Globus pallidus (tissue), 1 donor: ENCODE measurements around the gene ZNF598.
"Not testable (repeated sequence)": the region's sequence is repeated elsewhere in the genome, so short reads cannot be mapped to it uniquely, and the experiment has no call there.

Experiments used
- DNase-seq: peaks from one replicate; pipeline ENCODE4 v3.0.0-alpha.2; 2015; ENCODE audit warnings: low spot score

The ZNF598 gene

DNA sequence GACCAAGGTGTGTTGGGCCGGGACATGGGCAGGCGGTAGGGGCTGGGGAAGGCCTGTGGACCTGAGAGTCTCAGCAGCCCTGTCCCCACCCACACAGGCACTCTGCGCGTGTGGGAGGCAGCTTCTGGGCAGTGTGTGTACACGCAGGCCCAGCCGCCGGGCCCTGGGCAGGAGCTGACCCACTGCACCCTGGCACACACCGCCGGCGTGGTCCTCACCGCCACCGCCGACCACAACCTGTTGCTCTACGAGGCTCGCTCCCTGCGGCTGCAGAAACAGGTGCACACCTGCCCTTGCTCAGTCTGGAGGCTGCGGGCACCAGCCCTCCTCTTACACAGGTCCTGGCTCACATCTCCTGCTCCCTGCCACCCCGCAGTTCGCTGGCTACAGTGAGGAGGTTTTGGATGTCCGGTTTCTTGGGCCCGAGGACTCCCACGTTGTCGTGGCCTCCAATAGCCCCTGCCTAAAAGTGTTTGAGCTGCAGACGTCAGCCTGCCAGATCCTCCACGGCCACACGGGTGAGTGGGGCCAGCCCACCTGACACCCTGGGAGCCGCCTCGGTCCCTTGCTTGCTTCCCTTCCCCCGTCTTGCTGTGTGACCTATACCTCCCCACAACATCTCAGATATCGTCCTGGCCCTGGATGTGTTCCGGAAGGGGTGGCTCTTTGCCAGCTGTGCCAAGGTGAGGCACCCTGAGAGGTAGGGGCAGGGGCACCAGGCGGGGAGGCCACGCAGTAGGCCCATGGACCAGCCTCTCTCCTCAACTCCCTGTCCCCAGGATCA, 34.0 kb downstream of the ZNF598 start:
- no peak for DNase-seq

DNA sequence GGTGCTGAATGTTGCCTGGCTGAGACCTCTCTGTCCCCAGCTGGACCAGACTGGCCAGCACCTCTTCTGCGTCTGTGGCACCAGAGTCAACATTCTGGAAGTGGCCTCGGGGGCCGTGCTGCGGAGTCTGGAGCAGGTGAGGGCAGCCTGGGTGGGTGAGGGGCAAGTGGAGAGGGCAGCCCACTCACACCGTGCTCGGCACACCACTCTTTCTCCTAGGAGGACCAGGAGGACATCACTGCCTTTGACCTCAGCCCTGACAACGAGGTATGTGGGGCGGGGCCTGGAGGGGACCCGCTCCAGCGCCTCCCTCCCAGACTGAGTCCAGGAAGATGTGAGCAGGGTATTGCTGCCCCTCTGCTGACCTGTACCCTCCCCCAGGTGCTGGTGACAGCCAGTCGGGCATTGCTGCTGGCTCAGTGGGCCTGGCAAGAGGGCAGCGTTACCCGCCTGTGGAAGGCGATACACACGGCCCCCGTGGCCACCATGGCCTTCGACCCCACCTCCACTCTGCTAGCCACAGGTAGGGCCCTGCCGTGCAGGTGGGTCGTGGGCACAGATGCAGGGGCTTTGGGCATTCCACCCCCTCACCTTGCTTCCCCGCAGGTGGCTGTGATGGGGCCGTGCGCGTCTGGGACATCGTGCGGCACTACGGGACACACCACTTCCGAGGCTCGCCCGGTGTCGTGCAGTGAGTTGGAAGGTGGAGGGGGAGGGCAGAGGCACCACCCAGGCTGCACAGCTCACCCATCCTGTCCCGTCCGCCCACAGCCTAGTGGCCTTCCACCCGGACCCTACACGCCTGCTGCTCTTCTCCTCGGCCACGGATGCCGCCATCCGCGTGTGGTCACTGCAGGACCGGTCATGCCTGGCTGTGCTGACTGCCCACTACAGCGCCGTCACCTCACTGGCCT, 35.2 kb downstream of the ZNF598 start:
- no peak for DNase-seq

DNA sequence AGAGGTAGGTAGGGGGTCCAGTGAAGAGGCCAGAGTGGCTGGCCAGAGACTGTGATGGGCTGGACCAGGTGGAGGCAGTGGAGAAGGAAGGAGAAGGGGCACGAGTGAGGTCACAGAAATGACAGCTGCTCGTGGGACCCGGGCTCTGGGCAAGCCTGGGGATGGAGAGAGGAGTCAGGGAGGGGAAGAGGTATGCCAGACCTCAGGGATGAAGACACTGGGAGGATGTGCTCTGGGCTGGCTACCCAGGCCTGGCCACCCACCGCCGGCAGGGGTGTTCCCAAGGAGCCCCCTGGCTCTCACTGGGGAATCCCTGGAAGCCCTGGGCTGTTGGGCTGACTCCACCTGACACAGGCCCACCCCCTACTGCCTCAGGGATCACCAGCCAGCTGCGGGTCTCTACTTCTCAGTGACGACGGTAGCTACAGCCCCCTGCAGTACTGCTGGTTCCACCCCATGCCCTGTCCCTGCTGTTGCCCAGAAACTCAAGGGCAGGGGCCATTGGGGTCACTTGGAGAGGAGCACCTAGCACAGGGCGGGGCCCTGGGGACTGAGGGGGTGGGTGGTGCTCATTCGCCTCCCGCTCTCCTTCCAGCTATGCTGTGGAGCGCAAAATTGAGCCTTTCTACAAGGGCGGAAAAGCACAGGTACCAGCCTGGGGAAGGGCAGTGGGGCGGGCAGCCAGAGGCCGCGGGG, 36.0 kb downstream of the ZNF598 start:
- no peak for DNase-seq

DNA sequence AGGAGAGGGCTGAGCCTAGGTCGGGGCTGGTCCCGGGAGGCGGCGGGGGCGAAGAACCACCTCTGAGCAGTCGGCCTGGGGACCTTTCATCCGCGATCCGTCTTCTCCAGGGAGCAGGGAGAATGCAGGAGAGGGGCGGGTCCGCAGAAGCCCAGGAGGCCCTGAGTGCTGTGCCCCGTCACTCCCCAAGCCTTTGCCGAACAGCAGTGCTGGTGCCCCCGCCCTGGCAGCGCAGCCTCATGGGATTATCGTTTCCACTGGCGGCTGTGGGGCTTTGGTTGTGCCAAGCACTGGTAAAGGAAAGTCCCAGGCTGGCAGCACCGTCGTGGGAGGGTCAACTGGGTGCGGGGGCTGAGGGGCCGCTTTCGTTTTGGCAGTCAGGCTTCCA, 37.1 kb downstream of the ZNF598 start:
- DNase-seq = no peak

DNA sequence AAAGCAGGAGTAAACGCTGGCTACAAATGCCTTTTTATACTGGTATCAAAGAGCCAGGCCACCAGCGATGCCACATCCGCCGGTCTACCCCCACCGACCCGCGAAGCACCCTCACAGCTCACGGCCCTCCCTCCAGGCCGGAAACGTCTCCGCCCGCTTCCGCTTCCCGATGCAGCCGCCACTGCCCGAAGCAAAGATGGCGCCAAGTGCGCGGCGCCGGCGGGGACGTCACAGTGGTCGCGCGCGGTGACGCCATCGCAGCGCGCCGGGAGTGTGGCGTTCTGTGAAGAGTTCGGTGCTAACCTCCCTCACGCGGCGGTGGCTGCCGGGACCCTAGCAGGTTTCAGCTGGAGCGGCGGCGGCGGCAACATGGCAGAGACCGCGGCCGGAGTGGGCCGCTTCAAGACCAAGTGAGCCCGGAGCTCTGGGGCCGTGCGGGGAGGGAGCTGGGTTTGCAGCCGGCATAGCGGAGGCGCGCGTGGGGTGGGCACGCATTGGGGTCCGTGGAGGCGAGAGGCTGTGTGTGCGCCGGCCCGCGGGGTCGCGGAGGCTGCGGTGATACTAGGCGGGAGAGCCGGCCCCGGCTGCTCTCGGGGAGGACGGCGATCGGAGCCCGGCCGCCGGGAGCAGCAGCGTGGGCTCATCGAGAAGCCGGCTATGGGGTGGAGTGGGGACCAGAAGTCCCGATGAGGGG, 37.7 kb downstream of the ZNF598 start, which contains the start of gene TBL3:
TSS of gene TBL3 (plus strand) at position 258 of the 694 bp plus-strand sequence. CDS start at position 370, 112 bp downstream.
- peak; percentile 86 for DNase-seq

DNA sequence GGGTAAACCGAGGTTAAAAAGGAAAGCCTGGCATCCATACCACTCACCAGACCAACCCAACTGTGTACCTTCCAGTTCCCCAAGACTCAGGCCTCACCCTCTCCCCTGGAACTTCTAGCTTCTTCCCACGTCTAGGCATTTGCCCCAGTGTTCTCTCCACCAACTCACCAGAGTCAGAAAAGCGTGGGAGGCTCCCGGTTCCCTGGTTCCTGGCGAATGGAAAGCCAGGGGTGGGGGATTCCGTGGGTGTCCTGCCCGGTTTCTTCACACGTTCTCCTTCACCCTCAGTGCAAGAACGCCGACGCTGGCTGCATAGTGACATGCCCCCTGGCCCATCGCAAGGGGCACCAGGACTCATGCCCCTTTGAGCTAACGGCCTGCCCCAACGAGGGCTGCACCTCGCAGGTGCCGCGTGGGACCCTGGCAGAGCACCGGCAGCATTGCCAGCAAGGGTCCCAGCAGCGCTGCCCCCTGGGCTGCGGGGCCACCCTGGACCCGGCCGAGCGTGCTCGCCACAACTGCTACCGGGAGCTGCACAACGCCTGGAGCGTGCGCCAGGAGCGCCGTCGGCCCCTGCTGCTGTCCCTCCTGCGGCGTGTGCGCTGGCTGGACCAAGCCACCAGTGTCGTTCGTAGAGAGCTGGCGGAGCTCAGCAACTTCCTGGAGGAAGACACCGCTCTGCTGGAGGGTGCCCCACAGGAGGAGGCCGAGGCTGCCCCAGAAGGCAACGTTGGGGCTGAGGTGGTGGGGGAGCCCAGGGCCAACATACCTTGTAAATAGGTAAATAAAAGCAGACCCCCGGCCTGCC, 41.3 kb downstream of the ZNF598 start:
- no peak for DNase-seq

DNA sequence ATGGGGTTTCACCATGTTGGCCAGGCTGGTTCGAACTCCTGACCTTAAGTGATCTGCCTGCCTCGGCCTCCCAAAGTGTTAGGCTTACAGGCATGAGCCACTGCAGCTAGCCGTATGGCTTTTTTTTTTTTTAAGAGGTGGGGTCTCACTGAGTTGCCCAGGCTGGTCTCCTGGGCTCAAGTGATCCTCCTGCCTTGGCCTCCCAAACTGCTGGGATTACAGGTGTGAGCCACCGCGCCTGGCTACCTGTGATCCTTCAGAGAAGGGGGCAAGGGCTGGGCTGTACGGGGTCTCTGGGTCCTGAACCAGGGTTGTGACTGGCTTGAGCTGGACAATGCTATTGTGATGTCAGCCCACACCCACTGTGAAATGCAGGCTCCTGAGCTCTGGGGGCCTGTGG, 43.2 kb downstream of the ZNF598 start, which contains the start of gene RNF151:
TSS of gene RNF151 (plus strand) at position 397 of the 400 bp plus-strand sequence. CDS start 26 bp downstream, outside the sequence.
- no peak for DNase-seq

DNA sequence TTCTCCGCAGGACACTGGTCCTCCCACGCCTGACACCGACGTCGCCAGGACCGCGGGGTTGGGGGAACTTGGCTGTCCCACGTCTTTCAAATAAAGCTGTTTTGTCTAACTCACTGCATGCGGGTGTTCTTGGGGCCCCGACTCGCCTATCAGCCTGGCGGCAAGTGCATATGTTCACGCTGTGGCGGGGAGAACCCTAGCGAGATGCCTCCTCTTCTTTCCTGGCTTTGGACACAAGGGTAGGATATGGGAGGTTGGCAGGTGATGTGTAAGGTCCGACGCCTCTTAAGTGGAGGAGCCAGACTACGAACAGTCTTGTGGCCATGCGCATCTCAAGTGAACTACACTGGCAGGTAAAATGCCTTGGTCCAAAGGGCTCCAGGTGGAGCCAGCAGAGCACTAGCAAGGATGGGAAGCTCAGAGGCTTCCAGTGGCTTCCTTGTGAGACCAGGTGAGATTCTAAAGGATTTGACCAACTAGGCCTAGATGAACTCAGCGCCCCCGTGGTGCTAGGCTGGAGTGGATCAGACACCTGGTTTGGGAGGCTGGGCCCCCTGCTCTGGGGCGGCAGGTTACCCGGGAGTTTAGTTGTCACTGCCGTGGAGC, 44.1 kb downstream of the ZNF598 start:
- DNase-seq = no peak

DNA sequence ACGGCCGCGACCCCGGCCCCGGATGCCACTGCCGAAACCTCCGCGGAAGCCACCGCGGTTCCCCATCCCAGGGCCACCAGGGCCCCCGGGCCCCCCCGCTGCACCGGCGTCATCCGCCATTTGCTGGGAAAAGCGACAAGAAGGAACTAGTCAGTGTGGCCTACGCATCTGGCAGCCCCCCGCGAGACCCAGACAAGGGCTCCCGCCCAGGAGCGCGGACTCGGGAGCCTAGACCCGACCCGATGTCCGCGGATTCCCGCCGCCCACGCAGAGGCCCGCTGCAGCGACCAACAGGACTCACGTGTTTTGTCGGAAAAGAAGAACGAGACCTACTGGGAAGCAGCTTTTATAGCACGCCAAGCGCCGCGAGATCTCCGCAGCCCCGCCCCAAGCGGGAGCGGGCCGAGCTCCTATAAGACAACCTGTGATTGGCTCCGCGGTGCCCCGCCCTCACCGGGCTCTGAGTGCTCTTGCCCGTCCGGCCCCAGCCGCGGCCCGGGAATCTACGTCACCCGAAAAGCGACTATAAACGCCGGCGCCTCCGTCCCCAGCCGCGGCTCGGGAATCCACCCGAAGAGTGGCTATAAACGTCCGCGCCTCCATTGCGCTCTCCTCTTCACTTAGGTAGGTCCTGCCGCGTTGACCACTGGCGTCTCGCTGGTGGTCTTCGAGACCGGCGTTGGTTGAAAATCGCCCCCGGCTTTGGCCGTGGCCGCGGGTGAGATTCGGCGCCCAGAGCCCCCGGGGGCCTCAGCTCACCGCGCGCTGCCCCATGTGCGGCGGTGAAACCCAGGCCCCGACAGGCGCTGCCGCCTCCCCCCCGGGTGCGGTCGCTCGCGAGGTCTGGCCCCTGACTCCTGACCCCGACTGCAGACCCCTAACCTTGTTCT, 44.9 kb downstream of the ZNF598 start, which contains the start of gene RPS2:
TSS of gene RPS2 (minus strand) at position 321 of the 890 bp plus-strand sequence. CDS start at position 120, 201 bp downstream.
- DNase-seq = peak; percentile 98

DNA sequence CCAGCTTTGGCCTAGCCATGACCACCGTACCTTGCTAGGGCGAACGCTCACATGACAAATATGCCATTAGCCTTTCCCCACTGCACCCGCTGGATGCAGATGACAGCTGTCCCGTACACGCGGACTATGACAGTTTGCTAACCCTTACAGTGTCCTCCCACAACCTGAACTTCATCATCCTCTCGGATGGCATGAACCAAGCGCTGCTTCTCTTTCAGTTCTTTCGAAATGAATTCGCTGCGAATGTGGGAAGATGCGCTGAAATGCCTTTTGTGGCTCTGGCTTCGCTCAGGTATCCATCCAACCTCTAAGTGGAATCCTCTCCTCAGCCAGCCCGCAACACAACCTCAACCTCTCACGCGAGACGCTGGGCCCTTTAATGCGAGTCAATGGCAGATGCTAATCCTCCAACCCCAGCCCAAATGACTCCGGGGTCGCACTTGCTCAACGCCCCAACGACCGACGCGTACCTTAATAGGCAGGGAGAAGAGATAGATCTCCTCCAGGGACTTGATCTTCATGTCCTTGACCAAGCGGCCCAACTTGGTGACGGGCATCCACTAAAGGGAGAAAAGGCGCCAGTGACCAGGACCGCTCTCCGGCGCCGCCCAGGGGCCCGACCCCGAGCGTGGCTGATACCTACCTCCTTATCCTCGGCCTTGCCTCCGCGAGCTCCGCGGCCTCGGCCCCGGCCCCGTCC, 45.7 kb downstream of the ZNF598 start:
- no peak for DNase-seq

DNA sequence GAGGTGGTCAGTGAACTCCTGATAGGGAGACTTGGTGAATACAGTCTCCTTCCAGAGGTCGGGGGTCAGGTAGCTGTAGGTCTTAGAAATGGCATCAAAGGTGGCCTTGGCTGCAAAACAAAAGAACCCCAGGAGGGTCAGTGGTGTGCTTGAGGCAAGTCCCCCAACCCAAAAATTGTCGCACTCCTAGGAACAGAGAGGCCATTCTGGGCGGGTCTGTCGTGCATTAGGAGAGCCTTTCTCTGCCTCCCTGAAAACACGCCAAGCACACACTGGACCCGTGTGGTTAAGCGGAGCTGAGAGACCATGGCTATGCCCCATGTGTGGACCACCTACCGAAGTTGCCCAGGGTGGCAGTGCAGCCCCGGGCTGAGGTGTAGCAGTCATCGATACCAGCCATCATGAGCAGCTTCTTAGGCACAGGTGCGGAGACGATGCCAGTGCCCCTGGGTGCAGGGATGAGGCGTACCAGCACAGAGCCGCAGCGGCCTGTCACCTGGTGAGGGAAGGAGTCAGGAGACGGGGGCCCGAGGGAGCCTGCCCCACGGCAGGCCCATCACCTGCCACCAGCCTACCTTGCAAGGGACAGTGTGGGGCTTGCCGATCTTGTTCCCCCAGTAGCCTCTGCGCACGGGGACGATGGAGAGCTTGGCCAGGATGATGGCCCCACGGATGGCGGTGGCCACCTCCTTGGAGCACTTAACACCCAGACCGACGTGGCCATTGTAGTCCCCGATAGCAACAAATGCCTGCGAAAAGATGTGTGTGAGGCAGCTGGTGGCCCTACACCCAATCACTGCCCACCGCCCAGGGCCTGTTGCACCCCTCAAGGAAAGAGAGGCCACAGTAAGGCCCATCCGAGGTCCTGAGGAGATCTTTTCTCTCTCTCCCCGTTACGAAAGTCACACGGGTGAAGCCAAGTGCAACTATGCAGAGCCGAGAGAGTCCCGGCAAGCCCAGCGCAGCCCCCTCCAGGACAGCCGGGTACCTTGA, 47.2 kb downstream of the ZNF598 start:
- not testable (repeated sequence) for DNase-seq

DNA sequence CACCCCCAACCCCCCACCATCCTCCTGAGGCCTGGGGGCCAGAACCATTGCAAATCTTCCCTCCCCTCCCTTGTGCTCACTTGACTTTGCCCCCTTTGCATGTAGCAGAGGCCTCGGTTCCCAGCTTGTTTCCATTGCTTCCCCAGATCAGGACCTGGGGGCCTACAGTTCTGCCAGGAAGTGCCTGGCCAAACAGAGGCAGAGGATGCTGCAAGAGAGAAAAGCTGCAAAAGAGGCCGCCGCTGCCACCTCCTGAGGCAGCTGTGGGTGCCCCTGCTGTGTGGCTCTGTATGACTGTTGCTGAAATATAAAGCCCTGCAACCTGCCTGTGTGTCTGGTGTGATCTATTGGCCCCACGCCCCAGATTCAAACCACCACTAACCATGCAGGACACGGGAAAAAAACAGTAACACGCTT, 48.0 kb downstream of the ZNF598 start:
- no peak for DNase-seq

DNA sequence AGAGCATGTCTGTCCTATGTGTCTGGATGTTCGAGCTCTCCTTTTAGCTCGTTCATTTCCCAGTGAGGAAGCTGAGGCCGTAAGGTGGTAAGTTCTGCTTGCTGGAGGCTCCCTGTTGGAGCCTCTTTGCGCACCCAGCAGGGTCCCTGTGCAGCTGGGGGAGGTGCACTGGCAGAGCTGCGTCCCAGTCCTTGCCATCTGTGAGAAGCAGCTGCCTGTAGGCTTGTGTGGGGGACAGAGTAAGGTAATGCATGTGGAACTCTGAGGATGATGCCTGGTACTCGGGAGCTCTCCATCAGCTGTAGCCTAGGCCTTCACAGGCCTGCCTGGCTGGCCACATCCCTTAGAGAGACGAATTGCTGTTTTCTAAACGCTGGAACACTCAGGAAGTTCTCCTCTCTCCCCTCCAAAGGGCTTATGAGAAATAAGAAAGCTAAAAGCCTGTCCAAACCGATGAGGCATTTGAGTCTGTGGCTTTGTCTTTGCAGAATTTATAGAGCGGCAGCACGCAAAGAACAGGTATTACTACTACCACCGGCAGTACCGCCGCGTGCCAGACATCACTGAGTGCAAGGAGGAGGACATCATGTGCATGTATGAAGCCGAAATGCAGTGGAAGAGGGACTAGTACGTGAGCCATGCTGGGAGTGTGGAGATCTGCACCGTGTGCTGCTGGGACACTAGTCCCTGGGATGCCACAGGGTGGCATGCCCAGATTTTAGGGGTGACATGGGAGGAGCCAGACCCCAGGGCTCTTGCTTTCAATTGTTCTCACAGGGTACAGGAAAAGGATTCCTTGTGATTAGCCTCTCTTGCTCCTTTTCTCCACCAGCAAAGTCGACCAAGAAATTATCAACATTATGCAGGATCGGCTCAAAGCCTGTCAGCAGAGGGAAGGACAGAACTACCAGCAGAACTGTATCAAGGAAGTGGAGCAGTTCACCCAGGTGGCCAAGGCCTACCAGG, 48.7 kb downstream of the ZNF598 start:
- DNase-seq = no peak

DNA sequence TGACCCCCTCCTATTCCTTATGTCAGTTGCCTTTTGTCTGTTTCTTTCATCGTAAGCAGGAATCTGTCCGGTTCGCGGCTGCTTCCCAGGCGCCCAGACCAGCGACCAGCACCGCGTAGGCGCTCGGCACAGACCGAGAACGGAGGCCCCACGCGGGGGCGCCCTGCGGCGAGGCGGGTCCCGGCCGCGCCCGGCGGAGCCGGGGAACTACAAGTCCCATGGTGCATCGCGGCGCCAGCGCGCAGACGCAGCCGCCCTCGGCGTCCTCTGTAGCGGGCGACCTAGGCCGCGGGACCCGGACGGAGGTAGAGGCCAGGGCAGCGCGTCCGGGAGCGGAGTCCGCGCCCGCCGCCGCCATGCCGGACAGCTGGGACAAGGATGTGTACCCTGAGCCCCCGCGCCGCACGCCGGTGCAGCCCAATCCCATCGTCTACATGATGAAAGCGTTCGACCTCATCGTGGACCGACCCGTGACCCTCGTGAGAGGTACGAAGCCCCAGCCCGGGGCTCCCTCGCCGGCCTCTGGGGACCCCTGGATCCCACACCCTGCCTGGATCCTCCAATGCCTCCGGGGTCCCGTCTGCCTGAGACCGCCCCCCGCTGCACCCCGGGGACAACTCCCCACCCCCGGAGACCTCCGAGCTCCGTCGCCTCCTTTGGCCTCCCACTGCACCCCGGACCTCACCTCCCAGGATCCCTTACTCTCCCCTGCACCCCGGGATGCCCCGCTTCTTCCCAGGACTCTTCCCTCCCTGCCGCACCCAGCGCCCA, 50.2 kb downstream of the ZNF598 start, which contains the start of gene NDUFB10:
TSS of gene NDUFB10 (plus strand) at position 270 of the 771 bp plus-strand sequence. CDS start at position 357, 87 bp downstream.
- peak; percentile 83 for DNase-seq

DNA sequence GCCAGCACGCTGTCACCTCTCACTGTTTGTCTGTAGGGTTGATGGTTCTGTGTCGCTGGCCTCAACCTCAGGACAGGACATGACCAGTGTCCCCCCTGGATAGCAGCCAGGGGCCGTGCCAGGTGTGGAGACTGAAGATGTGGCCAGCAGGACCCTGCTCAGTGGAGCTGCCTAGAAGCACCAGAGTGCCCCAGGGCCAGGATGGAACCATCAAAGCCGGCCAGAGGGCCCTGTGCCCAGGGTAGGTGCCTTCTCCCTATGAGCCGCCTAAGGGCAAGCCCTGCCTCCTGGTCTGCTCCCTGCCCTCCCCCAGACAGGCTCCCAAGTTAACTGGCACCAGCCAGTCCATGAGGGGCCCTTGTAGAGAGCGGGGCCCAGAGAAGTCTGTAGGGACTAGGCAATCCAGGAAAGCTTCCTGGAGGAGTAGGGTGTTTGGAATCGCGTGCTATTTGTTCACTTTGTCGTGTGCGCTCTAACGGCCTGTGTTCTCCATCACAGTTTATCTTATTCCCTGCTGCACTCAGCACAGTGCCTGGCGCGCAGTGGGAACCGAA, 50.8 kb downstream of the ZNF598 start:
- no peak for DNase-seq
